ENCODE data around the gene MED22. TPM values are rescaled to one million over a fixed set of nuclear protein-coding genes. Genes with fewer than 3 reads are reported as not detected.

MED22 gene
- total and polyA plus RNA-seq, 2 donors from 2014 or later = 24.6 to 32.7 TPM

GRCh38 chr9:133367221-133367620, 19.3 kb upstream of the MED22 start:
- no peak for TF ChIP-seq CTCF (IDR thresholded peaks at IDR 0.05; ENCODE audit: borderline replicate concordance, extremely low read depth, insufficient read depth)
- Histone ChIP-seq H3K4me3 (ENCODE audit: low read length in 3 of 3) (no peak overlapping the region), H3K4me1 (ENCODE audit: control insufficient read depth in 2 of 3, insufficient read depth in 2 of 3, low read depth in 1 of 3, low read length in 3 of 3) (peaks cover 3 to 68% (median 48%) of the 10 kb centered on the region in 3 donors), H3K27me3 (ENCODE audit: control insufficient read depth, insufficient read depth, low read length) (no peaks in the 10 kb centered on the region), H3K27ac (ENCODE audit: low read depth in 2 of 2, low read length in 2 of 2) (no peak overlapping the region), H3K36me3 (ENCODE audit: control insufficient read depth in 2 of 3, insufficient read depth in 3 of 3, low read length in 3 of 3) (peaks cover 4 to 43% (median 30%) of the 10 kb centered on the region in 3 donors), H3K9me3 (ENCODE audit: control insufficient read depth in 2 of 3, insufficient read depth in 1 of 3, low read length in 3 of 3) (no peaks in the 10 kb centered on the region), H3K9ac (ENCODE audit: low read length in 3 of 3) (no peak overlapping the region)
- FAIRE-seq = no peak
- intact Hi-C loops (cut with DNase I) = no loop called here
- DNase-seq = no peak

- intact Hi-C loops (cut with DNase I) = no loop called here
- Histone ChIP-seq H3K4me3 (ENCODE audit: low read length in 3 of 3) (no peak overlapping the region), H3K4me1 (ENCODE audit: control insufficient read depth in 2 of 3, insufficient read depth in 2 of 3, low read depth in 1 of 3, low read length in 3 of 3) (peaks cover 3 to 61% (median 40%) of the 10 kb centered on the region in 3 donors), H3K27me3 (ENCODE audit: control insufficient read depth, insufficient read depth, low read length) (no peaks in the 10 kb centered on the region), H3K9me3 (ENCODE audit: control insufficient read depth in 2 of 3, insufficient read depth in 1 of 3, low read length in 3 of 3) (no peaks in the 10 kb centered on the region), H3K36me3 (ENCODE audit: control insufficient read depth in 2 of 3, insufficient read depth in 3 of 3, low read length in 3 of 3) (peaks cover 4 to 50% (median 34%) of the 10 kb centered on the region in 3 donors), H3K27ac (ENCODE audit: low read depth in 2 of 2, low read length in 2 of 2) (no peak overlapping the region), H3K9ac (ENCODE audit: low read length in 3 of 3) (no peak overlapping the region)
- TF ChIP-seq CTCF (IDR thresholded peaks at IDR 0.05; ENCODE audit: borderline replicate concordance, extremely low read depth, insufficient read depth) = no peak
- FAIRE-seq = no peak
- DNase-seq = no peak
Measured at GRCh38 chr9:133366435-133366834, 18.5 kb upstream of the MED22 start.

GRCh38 chr9:133362359-133363044, 14.6 kb upstream of the MED22 start:
- H3K9ac ChIP-seq (ENCODE audit: low read length in 3 of 3) = peak overlapping the region in 1 of 3 donors; percentile 44
- peaks cover 7 to 59% (median 29%) of the 10 kb centered on the region in 3 donors for H3K36me3 ChIP-seq (ENCODE audit: control insufficient read depth in 2 of 3, insufficient read depth in 3 of 3, low read length in 3 of 3)
- TF ChIP-seq CTCF (IDR thresholded peaks at IDR 0.05; ENCODE audit: borderline replicate concordance, extremely low read depth, insufficient read depth) = no peak
- no peaks in the 10 kb centered on the region for H3K27me3 ChIP-seq (ENCODE audit: control insufficient read depth, insufficient read depth, low read length)
- no peaks in the 10 kb centered on the region for H3K9me3 ChIP-seq (ENCODE audit: control insufficient read depth in 2 of 3, insufficient read depth in 1 of 3, low read length in 3 of 3)
- H3K27ac ChIP-seq (ENCODE audit: low read depth in 2 of 2, low read length in 2 of 2) = peak overlapping the region; percentile 28 to 55
- H3K4me3 ChIP-seq (ENCODE audit: low read length in 3 of 3) = no peak overlapping the region
- FAIRE-seq (no peak), DNase-seq (peak in 1 of 5 donors; percentile 66)
- intact Hi-C loops (cut with DNase I) = no loop called here
- H3K4me1 ChIP-seq (ENCODE audit: control insufficient read depth in 2 of 3, insufficient read depth in 2 of 3, low read depth in 1 of 3, low read length in 3 of 3) = peaks cover 3 to 33% (median 22%) of the 10 kb centered on the region in 3 donors

All from kidney (tissue), 14 donors.